ENCODE results near the gene DOCK1. TPM values are rescaled to one million over a fixed set of nuclear protein-coding genes. Genes with fewer than 3 reads are reported as not detected.
"Not testable (repeated sequence)": the region's sequence is repeated elsewhere in the genome, so short reads cannot be mapped to it uniquely, and the experiment has no call there.

Gene DOCK1
- polyA plus RNA-seq, 1 of the 3 experiments (the other 2 are of a cell fraction), result 15.5 TPM

- H3K4me1 ChIP-seq (ENCODE audit: control insufficient read depth in 1 of 2, insufficient read depth in 2 of 2, low read depth in 1 of 2, low read length in 1 of 2), result peaks cover 9 to 18% of the 10 kb centered on the region in 2 experiments; a peak in 3 of 4 replicates
- H3K4me2 ChIP-seq, result peak overlapping the region; percentile 51
- ChIA-PET POLR2A (no interaction called here), CTCF (no interaction called here)
- H4K20me1 ChIP-seq (ENCODE audit: insufficient read depth), result peaks cover 70% of the 10 kb centered on the region
- H2AFZ ChIP-seq (ENCODE audit: low read depth), result no peak overlapping the region
- peaks cover 0 to 4% of the 10 kb centered on the region in 2 experiments for H3K36me3 ChIP-seq (replicated peaks in 1 of 2; ENCODE audit: control insufficient read depth in 1 of 2, insufficient read depth in 2 of 2, low read length in 1 of 2)
- 46% methylated on average over 5 of the region's 5 CpGs for WGBS (ENCODE audit: low lambda C conversion rate)
- H3F3A ChIP-seq (replicated peaks; ENCODE audit: insufficient read depth), result peaks cover 20% of the 10 kb centered on the region
- no peaks in the 10 kb centered on the region for H3K9me3 ChIP-seq
- peak overlapping the region; percentile 24 to 45; a peak in 3 of 4 replicates for H3K27ac ChIP-seq (ENCODE audit: low read depth in 2 of 2, low read length in 1 of 2)
- H3K9me2 ChIP-seq, result no peaks in the 10 kb centered on the region
- no peaks in the 10 kb centered on the region for H3K27me3 ChIP-seq (ENCODE audit: insufficient read depth)
- no peak overlapping the region for H3K9ac ChIP-seq
- peak; percentile 79 for DNase-seq
- peaks cover 93% of the 10 kb centered on the region for H3K79me2 ChIP-seq (ENCODE audit: insufficient read depth)
- no peak overlapping the region for H3K4me3 ChIP-seq (ENCODE audit: low read depth in 2 of 2, low read length in 1 of 2)
- TF ChIP-seq FOXJ3 (CRISPR knock-in tag; IDR thresholded peaks at IDR 0.05), result no peak
- peak; percentile 35; the same call in 1 of the 2 replicates for TF ChIP-seq PBX3 (IDR thresholded peaks at IDR 0.05)
- TF ChIP-seq YY1 (IDR thresholded peaks at IDR 0.05; ENCODE audit: low read depth), result no peak
- TF ChIP-seq TEAD4 (IDR thresholded peaks at IDR 0.05; ENCODE audit: borderline replicate concordance, insufficient read depth), result no peak
- no peak for TF ChIP-seq USF2 (IDR thresholded peaks at IDR 0.05; ENCODE audit: borderline replicate concordance, low read depth, low read length)
- TF ChIP-seq RAD21 (IDR thresholded peaks at IDR 0.05; ENCODE audit: low read length), result 0 out of 2 replicates have a peak, but pooled peaks have one; percentile 7
- TF ChIP-seq POLR2AphosphoS5 (IDR thresholded peaks at IDR 0.05; ENCODE audit: low read depth, low read length), result no peak
- no peak for TF ChIP-seq ZBTB33 (IDR thresholded peaks at IDR 0.05; ENCODE audit: borderline replicate concordance, low read depth)
- peak; percentile 73 for TF ChIP-seq NFIC (IDR thresholded peaks at IDR 0.05; ENCODE audit: borderline replicate concordance)
These were observed 30.2 kb downstream of the DOCK1 start for GRCh38 chr10:126935263-126935946.

GRCh38 chr10:126937026-126937425, 31.8 kb downstream of the DOCK1 start:
- Histone ChIP-seq H3K9ac (no peak overlapping the region), H3K4me3 (ENCODE audit: low read depth in 2 of 2, low read length in 1 of 2) (no peak overlapping the region), H3K79me2 (ENCODE audit: insufficient read depth) (peaks cover 93% of the 10 kb centered on the region), H4K20me1 (ENCODE audit: insufficient read depth) (peaks cover 60% of the 10 kb centered on the region), H3K9me3 (no peaks in the 10 kb centered on the region), H3K27me3 (ENCODE audit: insufficient read depth) (no peaks in the 10 kb centered on the region), H3K9me2 (no peaks in the 10 kb centered on the region), H3K36me3 (replicated peaks in 1 of 2; ENCODE audit: control insufficient read depth in 1 of 2, insufficient read depth in 2 of 2, low read length in 1 of 2) (peaks cover 0 to 4% of the 10 kb centered on the region in 2 experiments), H3F3A (replicated peaks; ENCODE audit: insufficient read depth) (peaks cover 20% of the 10 kb centered on the region), H2AFZ (ENCODE audit: low read depth) (no peak overlapping the region), H3K4me1 (ENCODE audit: control insufficient read depth in 1 of 2, insufficient read depth in 2 of 2, low read depth in 1 of 2, low read length in 1 of 2) (peaks cover 9 to 18% of the 10 kb centered on the region in 2 experiments; a peak in 3 of 4 replicates), H3K4me2 (no peak overlapping the region), H3K27ac (ENCODE audit: low read depth in 2 of 2, low read length in 1 of 2) (no peak overlapping the region)
- DNase-seq, result no peak
- ChIA-PET CTCF (no interaction called here), POLR2A (no interaction called here)
- WGBS (ENCODE audit: low lambda C conversion rate), result 85% methylated on average over 3 of the region's 3 CpGs
- no peak for TF ChIP-seq RFX5 (IDR thresholded peaks at IDR 0.05; ENCODE audit: low read length)

GRCh38 chr10:126938121-126938520, 32.9 kb downstream of the DOCK1 start:
- H3K27me3 ChIP-seq (ENCODE audit: insufficient read depth); POLR2A ChIA-PET; H3K9me2 ChIP-seq; H3K36me3 ChIP-seq (replicated peaks in 1 of 2; ENCODE audit: control insufficient read depth in 1 of 2, insufficient read depth in 2 of 2, low read length in 1 of 2); H3K9me3 ChIP-seq; CTCF ChIA-PET; H3K27ac ChIP-seq (ENCODE audit: low read depth in 2 of 2, low read length in 1 of 2); H2AFZ ChIP-seq (ENCODE audit: low read depth); H3K4me2 ChIP-seq; DNase-seq; H3K9ac ChIP-seq; H3K4me3 ChIP-seq (ENCODE audit: low read depth in 2 of 2, low read length in 1 of 2): not testable (repeated sequence)
- H3F3A ChIP-seq (replicated peaks; ENCODE audit: insufficient read depth), result peaks cover 20% of the 10 kb centered on the region
- H3K79me2 ChIP-seq (ENCODE audit: insufficient read depth), result peaks cover 93% of the 10 kb centered on the region
- H3K4me1 ChIP-seq (ENCODE audit: control insufficient read depth in 1 of 2, insufficient read depth in 2 of 2, low read depth in 1 of 2, low read length in 1 of 2), result peaks cover 9 to 18% of the 10 kb centered on the region in 2 experiments; a peak in 3 of 4 replicates
- 97% methylated on average over 9 of the region's 9 CpGs for WGBS (ENCODE audit: low lambda C conversion rate)
- H4K20me1 ChIP-seq (ENCODE audit: insufficient read depth), result peaks cover 50% of the 10 kb centered on the region

Measured in SK-N-SH (cell line).